GM20431 (cell line): Measurements from ENCODE around the gene COLQ.

Source experiments
- in situ Hi-C: fragments of 300-500 bp; cut with MseI, MboI; formaldehyde crosslinking; loops from one replicate; pipeline ENCODE4 v1.15.0; 2020; ENCODE audit warnings: low sequenced_read_pairs; ENCODE audit not compliant: unreplicated experiment

Gene COLQ

DNA sequence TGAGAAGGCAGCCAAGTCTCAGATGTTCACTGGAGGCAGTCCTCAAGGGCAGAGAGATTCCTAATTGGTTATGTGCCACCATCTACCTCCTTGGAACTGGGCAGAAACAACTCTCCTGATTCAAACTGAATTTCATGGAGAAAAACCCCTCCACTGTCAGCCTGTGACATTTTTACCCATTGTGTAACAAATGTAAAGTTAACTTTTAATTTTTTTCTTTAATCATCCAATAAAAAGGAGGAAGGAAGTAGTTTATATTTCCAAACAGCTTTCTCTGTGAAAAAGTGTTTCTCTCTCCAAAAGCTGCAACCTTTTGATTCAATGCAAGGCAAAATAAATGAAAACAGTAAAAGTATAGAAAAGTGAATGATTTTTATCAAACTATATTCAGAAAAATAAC is 510 bp upstream of the COLQ start:
- in situ Hi-C loops: no loop called here

DNA sequence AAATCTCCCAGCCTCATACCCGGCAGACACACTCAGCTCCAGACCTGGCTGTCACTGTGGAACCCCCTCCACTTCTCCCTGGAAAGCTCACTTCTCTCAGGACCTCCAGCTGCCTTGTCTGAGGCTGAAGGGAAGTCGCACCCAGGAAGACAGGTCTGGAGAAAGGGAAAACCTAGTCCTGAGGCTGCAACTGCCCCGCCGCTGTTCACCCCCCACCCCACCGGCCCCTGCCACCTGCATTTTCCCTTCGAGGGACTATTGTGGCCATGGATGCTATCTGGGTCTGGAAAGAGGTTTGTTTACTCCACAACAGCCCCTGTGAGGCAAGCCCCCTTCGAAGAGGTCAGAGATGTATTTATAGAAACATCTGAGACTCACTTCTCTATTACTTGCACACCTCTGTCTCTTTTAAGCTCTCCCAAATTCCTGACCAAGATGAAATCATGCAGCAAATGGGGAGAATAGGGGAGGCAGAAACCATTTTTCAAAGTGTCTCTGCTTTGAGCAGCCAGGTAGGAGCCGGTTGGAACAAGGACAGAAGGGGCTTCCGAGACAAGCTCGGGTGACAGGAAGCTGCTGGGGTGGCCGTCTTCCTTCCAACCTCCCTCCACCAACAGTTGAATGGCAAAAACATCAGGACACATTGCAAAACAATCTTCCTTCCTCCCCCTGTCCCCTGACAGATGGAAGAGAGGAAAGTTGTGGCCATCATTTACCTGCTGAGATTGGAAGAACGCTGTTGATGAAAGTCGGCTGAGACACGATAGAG is 518 bp downstream of the COLQ start:
- in situ Hi-C loops: no loop called here

GRCh38 chr3:15520185-15520584 is 1.3 kb downstream of the COLQ start:
- in situ Hi-C loops: no loop called here

DNA sequence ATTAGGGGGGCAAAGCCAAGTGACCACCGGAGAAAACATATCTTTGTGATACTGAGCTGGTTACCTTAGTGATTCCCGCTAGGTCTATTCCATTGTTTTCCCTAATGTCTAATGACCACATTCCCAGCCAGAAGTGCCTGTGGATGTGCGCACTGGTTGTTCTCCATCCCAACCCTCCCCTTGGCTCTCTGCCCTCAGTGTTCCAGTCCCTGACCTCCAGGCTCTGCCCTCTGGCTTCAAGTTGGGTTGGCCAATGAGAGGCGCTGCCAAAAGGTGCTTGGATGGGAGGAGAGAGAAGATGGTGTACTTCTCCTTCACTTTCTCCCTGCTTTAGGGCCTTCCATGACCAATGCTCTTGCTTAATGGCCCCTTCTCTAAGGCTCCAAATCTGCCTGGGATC is 2.4 kb downstream of the COLQ start:
- in situ Hi-C loops: no loop called here

- in situ Hi-C loops: no loop called here
These were observed 6.7 kb downstream of the COLQ start for GRCh38 chr3:15514663-15515340.

GRCh38 chr3:15513810-15514662 is 7.5 kb downstream of the COLQ start:
- in situ Hi-C loops: no loop called here

GRCh38 chr3:15513116-15513515 is 8.4 kb downstream of the COLQ start:
- in situ Hi-C loops: no loop called here

GRCh38 chr3:15512166-15512565 is 9.3 kb downstream of the COLQ start:
- in situ Hi-C loops: no loop called here

- in situ Hi-C loops: no loop called here
These were observed 10.3 kb downstream of the COLQ start for GRCh38 chr3:15511156-15511555.

DNA sequence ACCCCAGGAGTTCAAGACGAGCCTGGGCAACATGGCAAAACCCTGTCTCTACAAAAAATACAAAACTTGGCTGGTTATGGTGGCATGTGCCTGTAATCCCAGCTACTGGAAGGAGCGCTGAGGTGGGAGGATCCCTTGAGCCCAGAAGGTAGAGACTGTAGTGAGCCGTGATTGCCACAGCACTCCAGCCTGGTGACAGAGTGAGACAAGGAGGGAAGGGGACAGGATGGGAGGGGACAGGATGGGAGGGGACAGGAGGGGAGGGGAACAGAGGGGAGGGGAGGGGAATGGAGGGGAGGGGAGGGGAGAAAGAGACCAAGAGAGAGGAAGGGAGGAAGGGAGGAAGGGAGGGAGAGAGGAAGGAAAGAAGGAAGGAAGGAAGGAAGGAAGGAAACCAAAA is 11.0 kb downstream of the COLQ start:
- in situ Hi-C loops: no loop called here

DNA sequence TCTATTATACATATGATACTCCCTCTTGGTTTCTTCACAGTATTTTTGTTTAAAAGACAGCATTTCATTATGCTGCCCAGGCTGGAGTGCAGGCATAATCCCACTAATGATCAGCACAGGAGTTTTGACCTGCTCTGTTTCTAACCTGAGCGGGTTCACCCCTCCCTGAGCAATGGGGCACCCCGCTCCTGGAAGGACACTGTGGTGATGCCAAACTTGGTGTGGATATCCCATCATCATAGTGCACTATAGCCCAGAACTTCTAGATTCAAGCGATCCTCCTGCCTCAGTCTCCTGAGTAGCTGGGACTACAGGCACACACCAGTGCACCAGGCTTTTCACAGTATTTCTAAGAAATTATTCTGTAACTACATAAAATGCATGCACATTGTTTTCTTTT is 14.9 kb downstream of the COLQ start:
- in situ Hi-C loops: no loop called here

DNA sequence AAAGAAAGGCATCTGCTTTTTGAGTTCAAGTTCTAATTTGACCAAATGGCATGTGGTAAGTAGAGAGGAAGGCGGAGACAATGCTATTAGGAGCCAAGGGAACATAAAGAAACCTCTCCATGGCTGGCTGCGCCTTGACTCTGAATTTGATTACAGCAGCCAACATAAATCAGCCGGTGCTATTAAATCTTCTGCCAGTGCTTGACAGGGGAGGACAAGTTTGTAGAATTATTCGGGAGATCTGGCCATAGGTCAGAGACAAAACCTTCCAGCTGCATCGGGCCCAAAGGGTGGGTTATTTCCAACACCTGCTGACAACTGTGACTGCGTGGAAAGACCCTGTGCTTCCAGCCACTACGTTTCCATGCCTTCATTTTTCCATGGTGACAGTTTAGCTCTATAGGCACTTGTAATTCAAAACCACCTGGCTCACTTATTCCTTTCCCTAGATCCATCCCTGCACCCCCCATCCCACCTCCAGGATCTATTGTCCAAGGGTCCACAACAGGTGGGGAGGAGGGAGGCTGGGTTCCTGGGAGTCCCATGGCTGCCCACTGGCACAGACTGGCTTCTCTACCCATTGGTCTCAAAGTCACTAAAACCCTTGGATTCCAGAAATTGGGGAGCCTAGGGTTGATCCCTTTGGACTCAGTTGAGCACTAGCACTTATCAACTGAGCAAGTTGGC is 15.9 kb downstream of the COLQ start:
- in situ Hi-C loops: no loop called here

GRCh38 chr3:15502616-15503015 is 18.9 kb downstream of the COLQ start:
- in situ Hi-C loops: no loop called here

- in situ Hi-C loops: no loop called here
These were observed 20.4 kb downstream of the COLQ start for GRCh38 chr3:15501126-15501525.

- in situ Hi-C loops: no loop called here
These were observed 21.3 kb downstream of the COLQ start for GRCh38 chr3:15500107-15500724.

- in situ Hi-C loops: no loop called here
These were observed 22.0 kb downstream of the COLQ start for GRCh38 chr3:15499536-15499935.

GRCh38 chr3:15498431-15499214 is 22.9 kb downstream of the COLQ start:
- in situ Hi-C loops: no loop called here

DNA sequence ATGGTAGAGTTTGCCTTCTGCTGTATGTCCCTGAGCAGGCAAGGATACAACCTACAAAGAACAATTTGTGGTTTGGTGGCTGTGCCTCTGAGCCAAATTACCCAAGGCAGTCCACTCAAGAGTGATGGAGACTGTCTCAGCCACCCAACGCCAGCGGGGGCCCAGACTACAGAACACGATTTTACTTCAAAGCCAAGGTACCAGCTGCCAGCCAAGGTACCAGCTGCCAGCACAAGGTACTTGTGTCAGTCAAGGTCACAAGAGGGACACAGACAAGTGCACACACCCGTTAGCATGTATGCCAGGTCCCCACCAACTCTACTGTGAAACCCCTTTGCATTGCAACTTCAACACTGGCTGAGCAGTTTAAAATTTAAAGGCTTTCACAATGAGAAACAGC is 23.5 kb downstream of the COLQ start:
- in situ Hi-C loops: no loop called here

DNA sequence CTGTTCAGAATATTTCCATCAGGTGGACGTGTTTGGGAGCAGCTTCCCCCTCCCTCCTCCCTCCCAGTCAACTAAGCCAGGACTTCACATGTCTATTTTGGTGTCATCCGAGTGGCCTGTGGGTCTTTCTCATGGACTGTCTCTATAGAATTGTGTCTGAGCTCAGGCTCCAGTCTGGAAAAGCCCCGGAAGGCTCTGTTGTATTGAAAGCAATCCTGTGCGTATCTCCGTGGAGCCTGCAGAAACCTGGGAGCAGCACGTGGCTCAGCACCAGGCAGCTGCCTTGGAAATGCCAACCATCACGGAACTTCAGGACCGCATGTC is 25.2 kb downstream of the COLQ start:
- in situ Hi-C loops: no loop called here
